Mucosa of rectum (tissue), 2 donors: ENCODE results near the gene RNF227.
"Not testable (repeated sequence)": the region's sequence is repeated elsewhere in the genome, so short reads cannot be mapped to it uniquely, and the experiment has no call there.

Source experiments
- H3K27ac ChIP-seq, 2 donors: one replicate each; pipeline ENCODE4 v1.7.0; 2013; ENCODE audit warnings: inconsistent platforms in 2 of 2, low read depth in 2 of 2, low read length in 2 of 2
- H3K27me3 ChIP-seq, 2 donors: one replicate each; pipeline ENCODE4 v1.7.0; 2013; ENCODE audit warnings: low read length in 2 of 2; ENCODE audit not compliant: control insufficient read depth in 2 of 2, insufficient read depth in 2 of 2
- H3K36me3 ChIP-seq, 2 donors: one replicate each; pipeline ENCODE4 v1.7.0; 2013; ENCODE audit warnings: low read length in 2 of 2; ENCODE audit not compliant: control insufficient read depth in 2 of 2, insufficient read depth in 2 of 2
- H3K4me1 ChIP-seq, 2 donors: one replicate each; pipeline ENCODE4 v1.7.0; 2013; ENCODE audit warnings: low read length in 2 of 2, mild to moderate bottlenecking in 1 of 2; ENCODE audit not compliant: control insufficient read depth in 2 of 2, insufficient read depth in 2 of 2
- H3K4me3 ChIP-seq, 2 donors: one replicate each; pipeline ENCODE4 v1.7.0; 2013; ENCODE audit warnings: low read length in 2 of 2
- H3K9ac ChIP-seq, 2 donors: one replicate each; pipeline ENCODE4 v1.7.0; 2013; ENCODE audit warnings: low read length in 2 of 2, low read depth in 1 of 2, mild to moderate bottlenecking in 1 of 2
- H3K9me3 ChIP-seq, 2 donors: one replicate each; pipeline ENCODE4 v1.7.0; 2013; ENCODE audit warnings: low read length in 2 of 2; ENCODE audit not compliant: control insufficient read depth in 2 of 2
- donor health status: healthy.
- donor health status: Normal muscosa, but diverticular disease.

The RNF227 gene

GRCh38 chr17:7915611-7916384, at the start of gene RNF227:
Gene RNF227 (minus strand): TSS chr17:7916289. CDS start chr17:7916195, 94 bp downstream.
- Histone ChIP-seq H3K9me3 (no peaks in the 10 kb centered on the region), H3K36me3 (peaks cover 11 to 13% of the 10 kb centered on the region in 2 donors), H3K4me1 (peaks cover 10 to 20% of the 10 kb centered on the region in 2 donors), H3K4me3 (peak within 1 kb of the TSS; percentile 86 to 89), H3K27me3 (no peaks in the 10 kb centered on the region), H3K9ac (peak within 1 kb of the TSS; percentile 76 to 77), H3K27ac (peak within 1 kb of the TSS; percentile 90 to 92)

- Histone ChIP-seq H3K9me3 (no peaks in the 10 kb centered on the region), H3K27ac (no peak overlapping the region), H3K27me3 (peaks cover 0 to 3% of the 10 kb centered on the region in 2 donors), H3K4me1 (no peaks in the 10 kb centered on the region), H3K36me3 (no peaks in the 10 kb centered on the region), H3K9ac (no peak overlapping the region), H3K4me3 (no peak overlapping the region)
Measured at GRCh38 chr17:7961421-7961820, 45.3 kb upstream of the RNF227 start.

GRCh38 chr17:7959503-7960253, 43.6 kb upstream of the RNF227 start:
- Histone ChIP-seq H3K27me3 (peaks cover 0 to 3% of the 10 kb centered on the region in 2 donors), H3K9ac (no peak overlapping the region), H3K36me3 (no peaks in the 10 kb centered on the region), H3K4me1 (no peaks in the 10 kb centered on the region), H3K4me3 (no peak overlapping the region), H3K9me3 (no peaks in the 10 kb centered on the region), H3K27ac (no peak overlapping the region)

- Histone ChIP-seq H3K9me3 (no peaks in the 10 kb centered on the region), H3K27ac (no peak overlapping the region), H3K4me1 (no peaks in the 10 kb centered on the region), H3K27me3 (peaks cover 0 to 3% of the 10 kb centered on the region in 2 donors), H3K36me3 (no peaks in the 10 kb centered on the region), H3K4me3 (no peak overlapping the region), H3K9ac (no peak overlapping the region)
Measured at GRCh38 chr17:7956228-7956965, 40.3 kb upstream of the RNF227 start.

- no peaks in the 10 kb centered on the region for H3K36me3 ChIP-seq
- no peak overlapping the region for H3K27ac ChIP-seq
- no peak overlapping the region for H3K9ac ChIP-seq
- no peak overlapping the region for H3K4me3 ChIP-seq
- H3K4me1 ChIP-seq: no peaks in the 10 kb centered on the region
- no peaks in the 10 kb centered on the region for H3K9me3 ChIP-seq
- peaks cover 0 to 3% of the 10 kb centered on the region in 2 donors for H3K27me3 ChIP-seq
Measured at GRCh38 chr17:7955414-7956227, 39.5 kb upstream of the RNF227 start.

- H3K36me3 ChIP-seq, H3K4me3 ChIP-seq, H3K9ac ChIP-seq, H3K27ac ChIP-seq, H3K9me3 ChIP-seq, H3K4me1 ChIP-seq, H3K27me3 ChIP-seq: not testable (repeated sequence)
Measured at GRCh38 chr17:7953266-7953665, 37.2 kb upstream of the RNF227 start.

GRCh38 chr17:7951143-7951792, 35.2 kb upstream of the RNF227 start:
- H3K4me1 ChIP-seq: no peaks in the 10 kb centered on the region
- H3K9ac ChIP-seq: no peak overlapping the region
- no peaks in the 10 kb centered on the region for H3K27me3 ChIP-seq
- no peak overlapping the region for H3K27ac ChIP-seq
- no peak overlapping the region for H3K4me3 ChIP-seq
- H3K9me3 ChIP-seq: no peaks in the 10 kb centered on the region
- peaks cover 9 to 25% of the 10 kb centered on the region in 2 donors for H3K36me3 ChIP-seq

- H3K36me3 ChIP-seq: peaks cover 15 to 32% of the 10 kb centered on the region in 2 donors
- H3K27me3 ChIP-seq: no peaks in the 10 kb centered on the region
- H3K27ac ChIP-seq: no peak overlapping the region
- H3K4me3 ChIP-seq: no peak overlapping the region
- H3K4me1 ChIP-seq: no peaks in the 10 kb centered on the region
- H3K9me3 ChIP-seq: no peaks in the 10 kb centered on the region
- no peak overlapping the region for H3K9ac ChIP-seq
Measured at GRCh38 chr17:7950578-7950977, 34.5 kb upstream of the RNF227 start.

- no peak overlapping the region for H3K9ac ChIP-seq
- peaks cover 34 to 56% of the 10 kb centered on the region in 2 donors for H3K36me3 ChIP-seq
- no peaks in the 10 kb centered on the region for H3K27me3 ChIP-seq
- no peak overlapping the region for H3K4me3 ChIP-seq
- H3K4me1 ChIP-seq: no peaks in the 10 kb centered on the region
- no peaks in the 10 kb centered on the region for H3K9me3 ChIP-seq
- H3K27ac ChIP-seq: no peak overlapping the region
Measured at GRCh38 chr17:7947651-7948050, 31.6 kb upstream of the RNF227 start.
